GM19372 (cell line): Measurements from ENCODE around the gene MARCHF10.
"Not testable (repeated sequence)": the region's sequence is repeated elsewhere in the genome, so short reads cannot be mapped to it uniquely, and the experiment has no call there.

Source experiments
- ATAC-seq: cut with Tn5 transposase; IDR thresholded peaks from one replicate; pipeline ENCODE4 v1.9.1; 2021; ENCODE audit warnings: mild to moderate bottlenecking, low read depth, moderate library complexity; ENCODE audit not compliant: unreplicated experiment

MARCHF10 gene

DNA sequence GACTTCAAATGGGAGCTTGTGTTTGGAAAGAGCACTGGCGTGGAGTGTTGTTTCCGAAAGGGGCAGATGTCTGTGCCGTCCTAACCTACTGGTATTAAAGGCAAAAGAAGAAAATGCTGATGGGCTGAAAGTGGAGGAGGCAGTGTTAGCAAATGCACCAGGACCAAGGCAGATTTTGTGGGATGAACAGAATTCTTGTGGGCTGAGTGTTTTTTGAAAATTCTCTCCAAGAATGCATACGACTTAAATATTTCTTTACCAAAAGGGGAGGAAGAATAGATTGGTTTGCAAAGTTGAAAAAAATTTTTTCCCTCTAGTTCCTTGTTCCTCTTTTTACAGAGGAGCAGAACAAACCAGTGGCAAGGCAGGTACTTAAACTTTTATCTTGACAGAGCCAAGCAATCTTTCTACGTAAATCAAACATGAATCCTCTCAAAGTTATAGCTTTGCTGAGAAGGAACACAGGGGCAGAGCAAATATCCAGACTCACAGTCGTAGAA lies 16.8 kb downstream of the MARCHF10 start:
- ATAC-seq = no peak

DNA sequence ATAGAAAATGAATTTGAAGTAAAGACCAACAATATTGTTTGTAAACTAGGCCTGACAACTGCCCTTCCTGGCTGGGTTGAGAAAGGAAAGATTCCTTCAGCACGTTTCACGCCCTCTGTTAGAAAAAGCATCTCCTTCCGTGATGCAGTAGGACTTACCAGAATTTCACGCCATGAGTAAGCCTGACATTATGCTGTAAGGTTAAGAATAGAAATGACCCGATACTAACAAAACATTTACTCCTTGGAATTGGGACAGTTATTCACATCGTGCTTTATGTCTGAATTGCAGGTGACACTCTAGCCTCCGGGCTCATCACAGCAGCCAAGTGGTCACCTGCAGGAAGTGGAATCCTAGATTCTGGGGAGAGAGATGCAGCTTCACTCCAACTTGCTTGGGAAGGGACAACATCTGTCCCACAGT lies 17.5 kb downstream of the MARCHF10 start:
- ATAC-seq = no peak

DNA sequence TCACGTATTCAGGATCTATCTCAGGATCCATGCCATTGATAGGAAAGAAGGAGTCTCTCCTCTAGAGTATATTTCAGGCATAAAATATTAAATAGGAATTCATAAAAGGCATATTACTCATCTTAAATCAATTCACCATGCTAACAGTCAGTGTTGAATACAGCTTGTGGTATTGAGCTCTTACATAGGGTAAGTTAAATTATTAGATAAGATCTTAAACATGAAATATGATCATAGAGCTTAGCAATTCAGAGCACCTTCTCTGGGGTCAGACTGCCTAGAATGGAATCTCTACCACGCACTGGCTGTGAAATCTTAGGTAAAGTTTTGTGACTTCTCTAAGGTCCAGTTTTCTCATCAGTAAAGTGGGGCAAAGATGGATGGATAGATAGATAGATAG lies 20.7 kb downstream of the MARCHF10 start:
- ATAC-seq = no peak

DNA sequence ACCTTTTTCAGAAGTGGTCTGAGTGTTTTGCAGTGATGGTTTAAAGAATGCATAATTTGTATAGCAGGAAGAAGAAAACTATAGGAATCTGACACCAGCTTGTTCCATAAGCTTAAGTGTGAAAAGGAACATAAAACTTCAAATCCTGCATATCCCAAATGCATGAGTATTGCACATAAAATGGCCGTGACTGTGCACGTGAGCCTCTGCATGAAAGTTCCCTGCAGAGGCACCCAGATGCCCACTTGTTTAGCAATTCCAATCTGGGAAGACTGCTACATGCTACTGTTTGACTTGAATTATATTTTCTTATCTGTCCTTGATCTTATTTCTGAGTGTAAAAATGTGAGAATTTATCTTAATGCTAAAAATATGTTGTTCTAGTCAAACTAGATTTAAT lies 21.5 kb downstream of the MARCHF10 start:
- ATAC-seq = no peak

DNA sequence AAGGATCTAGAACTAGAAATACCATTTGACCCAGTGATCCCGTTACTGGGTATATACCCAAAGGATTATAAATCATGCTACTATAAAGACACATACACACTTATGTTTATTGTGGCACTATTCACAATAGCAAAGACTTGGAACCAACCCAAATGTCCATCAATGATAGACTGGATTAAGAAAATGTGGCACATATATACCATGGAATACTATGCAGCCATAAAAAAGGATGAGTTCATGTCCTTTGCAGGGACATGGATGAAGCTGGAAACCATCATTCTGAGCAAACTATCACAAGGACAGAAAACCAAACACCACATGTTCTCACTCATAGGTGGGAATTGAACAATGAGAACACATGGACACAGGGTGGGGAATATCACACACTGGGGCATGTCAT lies 22.1 kb downstream of the MARCHF10 start:
- not testable (repeated sequence) for ATAC-seq

DNA sequence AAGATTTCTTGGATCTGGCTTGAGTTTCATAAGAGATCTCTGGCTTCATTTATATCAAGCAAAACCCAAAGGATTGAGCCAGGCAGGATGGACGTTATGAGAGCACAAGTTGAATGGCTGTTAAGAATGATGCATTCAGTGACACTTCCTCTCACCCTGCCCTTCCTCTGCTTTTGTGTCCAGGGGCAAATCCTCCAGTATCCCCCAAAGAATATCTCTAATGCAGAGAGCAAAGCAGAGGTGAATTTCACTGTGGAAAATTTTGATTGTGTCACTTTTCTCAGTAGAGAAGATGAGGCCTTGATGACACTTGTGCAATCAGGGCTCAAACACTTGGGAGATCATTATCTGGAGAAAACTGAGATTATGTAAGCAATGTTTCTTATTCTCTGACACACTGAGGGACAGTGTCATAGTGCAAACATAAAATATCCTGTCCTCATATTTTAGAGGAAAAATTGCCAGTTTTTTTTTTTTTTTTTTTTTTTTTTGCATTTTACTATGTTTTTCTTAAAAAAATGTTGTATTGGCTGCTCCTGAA lies 25.3 kb downstream of the MARCHF10 start:
- ATAC-seq = no peak

DNA sequence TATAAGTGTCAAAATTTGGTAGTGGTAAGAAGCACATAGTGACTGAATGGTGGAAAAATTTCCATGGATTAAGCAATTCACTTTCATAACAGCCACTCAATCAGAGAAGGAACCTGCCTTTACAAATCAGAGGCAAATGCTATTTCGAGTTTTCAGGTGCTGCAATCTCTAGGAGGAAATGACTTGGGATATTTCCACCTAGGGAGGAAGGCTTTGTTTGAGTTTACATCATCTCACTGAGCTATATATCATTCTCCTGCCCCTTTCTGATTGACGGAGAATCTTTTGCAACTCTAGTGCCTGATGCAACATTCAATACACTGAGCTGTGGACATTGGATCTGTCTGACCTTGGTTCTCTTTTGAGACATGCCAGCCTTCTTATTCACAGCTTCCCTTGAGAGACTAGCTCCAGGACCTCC lies 26.3 kb downstream of the MARCHF10 start:
- ATAC-seq = no peak

DNA sequence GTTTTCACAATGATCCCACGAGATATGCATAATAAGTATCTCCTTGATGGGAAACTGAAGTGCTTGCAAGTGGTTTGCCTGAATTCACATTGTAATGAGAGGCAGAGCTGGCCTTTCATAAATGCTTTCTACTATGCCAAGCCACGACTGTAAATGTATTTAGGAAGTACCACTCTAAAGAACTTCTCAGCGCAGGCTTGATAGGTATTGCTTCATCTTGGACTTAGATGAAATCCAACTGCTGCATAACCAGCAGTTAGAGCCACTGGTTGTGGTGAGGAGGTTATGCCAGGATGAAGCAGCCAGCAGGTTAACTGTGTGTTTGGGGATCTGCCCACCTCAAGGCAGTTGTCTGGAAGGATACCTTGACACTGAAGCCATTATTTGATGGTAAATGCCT lies 26.8 kb downstream of the MARCHF10 start:
- no peak for ATAC-seq

DNA sequence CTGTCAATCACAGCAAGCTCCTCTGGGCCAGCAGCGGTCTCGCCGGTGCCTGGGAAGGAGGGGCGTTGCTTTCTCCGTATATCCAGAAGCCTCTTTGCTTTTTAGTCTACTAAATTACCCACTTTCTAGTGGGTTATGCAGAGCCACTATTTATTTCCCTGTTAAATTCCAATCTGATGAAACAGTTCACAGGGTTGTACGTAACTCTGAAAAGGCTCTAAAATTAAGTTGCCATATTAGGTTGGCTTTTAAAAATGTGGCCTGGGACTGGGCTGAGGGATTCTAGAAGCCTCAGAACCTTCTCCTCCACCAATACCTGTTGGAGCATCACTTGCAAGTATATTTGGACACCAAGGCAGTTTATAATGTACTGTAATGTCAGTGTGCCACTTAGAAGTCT lies 27.2 kb downstream of the MARCHF10 start:
- no peak for ATAC-seq

DNA sequence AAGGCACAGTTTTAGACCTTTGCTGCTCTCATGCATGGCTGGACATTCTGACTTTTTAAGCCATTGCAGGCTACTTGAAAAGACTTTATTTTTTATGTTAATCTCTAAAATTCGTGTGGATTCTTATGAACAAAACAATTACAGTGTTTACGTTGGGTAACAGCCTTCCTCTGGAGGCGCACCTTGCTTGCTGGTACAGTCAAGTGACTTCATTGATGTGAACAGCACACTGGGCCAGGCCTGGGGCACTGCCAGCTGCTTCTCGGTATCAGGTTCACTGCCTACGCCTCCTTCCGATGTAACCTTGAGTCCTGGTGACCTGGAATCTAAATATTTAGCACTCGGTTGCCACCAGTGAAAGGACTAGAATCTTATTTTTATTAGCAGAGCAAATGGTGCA lies 27.8 kb downstream of the MARCHF10 start:
- no peak for ATAC-seq

DNA sequence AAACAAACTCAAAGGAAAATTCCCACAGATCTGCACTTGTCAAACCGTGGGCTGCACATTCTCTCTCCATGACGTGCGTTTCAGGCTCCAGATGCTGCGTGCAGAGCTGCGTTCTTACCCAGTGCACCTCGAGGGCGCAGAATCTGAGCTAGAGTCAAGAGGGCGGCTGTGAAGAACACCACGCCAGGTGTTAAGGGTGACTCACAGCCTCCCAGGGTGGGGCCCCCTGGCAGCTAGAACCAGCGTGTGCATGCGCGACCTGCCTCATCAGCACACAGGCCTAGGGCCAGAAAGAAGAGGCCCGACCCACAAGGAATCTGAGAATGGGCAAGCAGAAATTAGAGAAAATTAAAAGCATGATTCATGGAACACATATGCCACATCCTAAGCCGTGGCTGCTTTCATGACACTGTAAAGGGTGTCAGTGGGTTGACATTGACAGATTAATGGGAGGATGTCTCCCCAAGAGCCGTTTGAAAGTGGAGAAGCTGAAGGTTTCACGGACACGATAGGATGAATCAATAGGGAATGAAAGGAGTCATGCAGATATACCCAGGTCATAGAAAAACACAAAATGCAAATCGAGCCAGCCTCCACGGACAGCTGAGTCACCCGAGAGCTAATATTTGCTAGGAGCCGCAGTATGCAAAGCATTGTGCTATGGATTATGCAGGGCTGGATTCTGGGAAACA lies 29.0 kb downstream of the MARCHF10 start:
- no peak for ATAC-seq

DNA sequence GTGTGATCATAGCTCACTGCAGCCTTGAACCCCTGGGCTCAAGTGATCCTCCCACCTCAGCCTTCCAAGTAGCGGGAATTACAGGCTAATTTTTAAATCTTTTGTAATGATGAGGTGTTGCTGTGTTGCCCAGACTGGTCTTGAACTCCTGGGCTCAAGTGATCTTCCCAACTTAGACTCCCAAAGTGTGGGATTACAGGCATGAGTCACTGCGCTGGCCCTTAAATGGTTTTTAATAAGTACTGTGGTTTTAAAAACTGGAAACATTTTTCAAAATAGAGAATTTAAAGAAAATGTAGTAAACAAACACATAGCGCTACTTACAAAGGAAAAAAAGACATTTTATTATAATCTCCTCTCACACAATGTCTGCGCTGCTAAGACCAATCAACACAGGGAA lies 32.2 kb downstream of the MARCHF10 start:
- ATAC-seq = no peak

DNA sequence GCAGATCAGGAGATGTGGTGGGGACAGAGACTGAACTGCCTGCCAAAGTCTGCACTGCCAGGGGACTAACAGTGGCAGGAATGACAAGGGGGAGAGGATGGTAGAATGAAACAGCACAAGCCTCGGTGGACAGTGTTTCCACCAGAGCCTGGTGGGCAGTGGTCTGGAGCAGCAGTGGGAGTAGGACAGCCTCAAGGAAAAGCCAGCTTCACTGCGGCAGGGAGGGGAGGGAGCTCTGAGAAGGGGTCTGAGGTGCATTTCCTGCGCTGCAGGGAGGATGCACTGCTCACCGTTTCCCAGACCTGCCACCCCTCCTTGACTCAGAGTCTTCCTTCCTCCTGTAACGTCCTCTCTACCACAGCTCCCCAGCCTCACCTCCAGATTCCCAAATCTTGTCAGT lies 33.8 kb downstream of the MARCHF10 start:
- no peak for ATAC-seq

DNA sequence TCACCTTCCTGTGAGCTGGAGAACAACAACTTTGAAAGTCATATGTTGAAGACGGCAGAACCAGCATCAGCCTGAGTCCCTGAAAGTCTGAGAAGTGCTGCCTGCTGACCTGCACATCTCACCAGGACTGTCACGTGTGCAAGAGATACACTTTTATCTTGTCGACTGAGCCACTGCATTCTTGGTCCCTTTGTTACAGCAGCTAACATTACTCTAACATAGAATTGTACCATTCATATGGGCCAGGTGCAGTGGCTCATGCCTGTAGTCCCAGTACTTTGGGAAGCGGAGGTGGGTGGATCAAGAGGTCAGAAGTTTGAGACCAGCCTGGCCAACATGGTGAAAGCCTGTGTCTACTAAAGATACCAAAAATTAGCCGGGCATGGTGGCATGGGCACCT lies 40.1 kb downstream of the MARCHF10 start:
- ATAC-seq = no peak

DNA sequence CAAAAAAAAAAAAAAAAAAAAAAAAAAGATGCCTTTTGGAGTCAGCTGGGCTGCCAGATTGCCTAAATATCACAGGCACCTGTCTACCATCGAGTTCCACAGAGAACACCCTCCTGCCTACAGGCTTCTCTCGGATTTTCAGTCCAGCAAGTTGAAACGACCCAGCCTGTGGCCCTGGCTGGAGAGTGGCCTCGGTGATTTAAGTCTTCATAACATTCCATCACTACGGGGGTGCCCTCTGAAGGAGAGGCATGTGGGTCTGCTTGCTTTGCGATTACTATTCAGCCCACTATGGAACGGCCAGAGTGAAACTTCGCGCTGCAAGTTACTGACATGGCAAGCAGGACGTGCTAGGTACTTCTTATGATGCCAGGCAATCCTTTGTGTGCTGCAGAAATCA lies 42.8 kb downstream of the MARCHF10 start:
- no peak for ATAC-seq

DNA sequence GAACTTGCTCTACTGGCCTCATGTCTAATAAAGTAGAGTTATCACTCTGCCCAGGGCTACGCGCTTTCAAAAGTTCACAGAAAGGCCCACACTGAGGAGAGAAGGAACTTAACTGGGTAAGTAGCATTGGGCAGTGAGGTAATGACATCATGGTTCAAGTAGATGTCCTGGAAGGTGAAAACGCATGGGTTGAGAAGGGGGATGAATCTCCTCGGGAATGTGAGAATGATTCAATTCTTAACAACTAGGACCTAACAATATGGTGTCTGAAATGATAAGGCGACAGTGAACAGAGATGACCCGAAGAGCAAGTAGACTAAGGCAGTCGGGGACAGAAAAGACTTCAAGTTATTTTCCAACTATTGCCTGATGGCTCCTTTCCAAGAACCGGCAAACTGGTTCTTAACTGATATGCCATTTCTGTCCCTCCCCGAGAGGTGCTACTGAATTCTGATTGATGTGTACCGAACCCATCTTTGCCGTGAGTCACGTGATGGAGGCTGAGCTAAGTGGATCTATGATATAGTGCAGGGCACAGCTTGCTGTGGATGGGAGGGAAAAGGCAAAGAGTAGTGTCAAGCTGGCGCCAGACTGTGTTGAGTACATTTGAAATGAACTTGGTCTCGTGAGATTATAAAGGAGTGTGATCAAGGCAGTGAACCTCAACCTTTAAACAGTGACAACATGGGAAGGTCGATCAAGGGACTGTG lies 44.1 kb downstream of the MARCHF10 start:
- no peak for ATAC-seq

DNA sequence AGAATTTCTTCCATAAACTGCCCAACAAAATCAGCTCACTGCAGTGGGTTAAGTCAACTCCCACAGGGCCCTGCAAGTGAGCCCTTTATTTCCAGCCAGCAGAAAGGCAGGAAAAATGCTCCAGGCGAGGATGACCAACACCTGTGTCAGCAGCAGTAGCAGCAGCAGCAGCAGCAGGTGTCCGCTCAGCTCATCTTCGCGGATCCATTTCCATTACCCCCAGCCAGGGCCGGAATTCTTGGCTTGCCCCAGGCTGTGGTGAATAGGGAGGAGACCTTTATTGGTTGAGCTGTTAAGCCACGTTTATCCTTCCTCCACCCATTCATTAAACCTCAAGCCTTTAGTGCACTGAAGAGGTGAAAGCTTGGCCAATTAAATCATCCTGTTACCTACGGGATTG lies 46.2 kb downstream of the MARCHF10 start:
- ATAC-seq = no peak

DNA sequence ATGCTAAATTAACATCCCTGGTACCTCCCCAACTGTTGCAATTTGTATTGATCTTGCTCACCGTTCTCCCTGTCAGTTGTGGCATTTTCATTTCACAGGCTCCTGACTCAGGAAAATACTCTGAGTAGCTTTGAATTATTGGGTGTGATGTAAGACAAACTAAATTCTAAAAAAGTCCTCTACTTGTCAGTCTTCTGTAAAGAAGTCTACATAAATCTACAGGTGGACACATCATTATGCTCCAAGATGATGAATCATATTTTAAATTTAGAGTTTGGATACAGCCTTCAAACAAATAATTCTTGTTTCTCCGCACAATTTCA lies 47.2 kb downstream of the MARCHF10 start:
- ATAC-seq = no peak

DNA sequence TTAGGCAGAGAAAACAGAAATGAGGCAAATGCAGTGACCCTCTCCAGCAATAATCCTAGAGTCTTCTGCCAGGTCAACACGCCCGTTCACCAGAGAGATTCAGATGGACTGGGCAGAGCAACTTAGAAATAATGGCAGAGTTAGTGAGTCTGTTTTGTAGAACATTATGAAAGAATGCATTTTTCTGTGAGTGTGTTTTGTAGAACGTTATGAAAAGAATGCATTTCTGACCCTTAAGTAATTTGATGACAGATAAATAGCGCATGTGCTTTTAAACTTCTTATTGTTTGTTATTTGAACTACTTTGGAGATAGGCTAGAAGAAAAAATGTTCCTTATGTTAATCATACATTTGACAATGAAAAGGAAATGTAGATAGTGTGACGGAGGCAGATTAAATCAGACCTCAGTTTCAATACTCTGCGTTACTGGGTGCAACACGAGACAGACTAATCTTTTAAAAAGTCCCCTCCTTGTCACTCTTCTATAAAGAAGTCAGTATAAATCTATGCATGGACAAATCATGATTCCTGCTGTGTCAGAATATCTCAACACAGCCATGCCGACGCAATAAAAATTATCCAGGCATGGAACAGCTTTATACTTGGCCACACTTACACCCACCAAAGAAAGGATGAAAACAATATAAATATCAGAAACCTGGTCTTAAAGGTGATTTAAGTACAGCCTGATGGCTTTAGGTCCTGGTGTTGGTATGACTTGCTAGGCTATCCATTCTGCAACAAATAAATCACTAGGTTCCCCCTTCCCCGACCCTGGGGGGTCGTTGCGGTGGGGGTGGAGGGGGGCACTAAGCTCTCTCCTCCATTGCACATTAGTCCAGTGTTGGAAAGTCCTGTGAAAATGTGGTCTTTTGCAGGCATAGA lies 47.8 kb downstream of the MARCHF10 start:
- no peak for ATAC-seq

DNA sequence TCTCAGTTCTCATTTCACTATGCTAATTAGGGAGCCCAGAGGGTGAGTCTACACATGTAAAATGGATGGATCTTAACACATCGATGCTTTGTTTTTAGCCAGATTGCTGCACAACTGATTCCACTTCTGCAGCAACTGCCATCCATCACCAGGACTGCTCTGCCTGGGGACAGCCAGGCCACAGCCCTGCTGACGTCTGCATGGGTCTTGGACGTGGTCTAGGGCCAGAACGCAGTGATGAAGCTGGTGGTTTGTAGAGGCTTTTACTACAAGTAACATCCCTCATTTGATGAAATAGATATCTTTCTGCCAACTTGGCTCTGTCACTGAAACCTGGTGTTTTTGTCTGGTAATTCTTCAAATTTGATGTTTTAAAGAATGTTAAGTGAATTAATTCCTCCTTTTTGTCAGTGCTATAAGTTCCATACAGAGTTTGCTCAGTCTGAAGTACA lies 50.6 kb downstream of the MARCHF10 start:
- ATAC-seq = no peak

DNA sequence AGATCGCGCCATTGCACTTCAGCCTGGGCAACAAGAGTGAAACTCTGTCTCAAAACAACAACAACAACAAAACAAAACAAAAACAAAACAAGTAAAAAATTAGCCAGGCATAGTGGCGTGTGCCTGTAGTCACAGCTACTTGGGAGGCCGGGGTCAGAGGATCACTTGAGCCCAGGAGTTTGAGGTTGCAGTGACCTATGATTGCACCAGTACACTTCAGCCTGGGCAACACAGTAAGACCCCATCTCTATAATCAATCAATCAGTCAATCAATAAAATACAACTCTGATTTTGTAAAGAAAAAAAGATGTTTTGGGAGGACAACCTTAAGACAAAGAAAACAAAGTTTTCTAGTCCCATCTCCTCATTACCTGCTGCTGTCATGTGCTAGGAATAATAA lies 51.9 kb downstream of the MARCHF10 start:
- no peak for ATAC-seq
